Panc1 (cell line): ENCODE data around the gene LTB4R2. TPM values are rescaled to one million over a fixed set of nuclear protein-coding genes. Genes with fewer than 3 reads are reported as not detected.

Experiments
- ATAC-seq: fragments of 200-7000 bp; cut with Tn5 transposase; 2 replicates; pipeline ENCODE4 v1.9.1; 2020; ENCODE audit warnings: mild to moderate bottlenecking, moderate library complexity
- BruUV-seq: library from RNA; stranded (reverse); fragments of 400-500 nt; replicated peaks from 2 replicates; lab custom pipeline; 2021; lab: Mats Ljungman, UMichigan
- CTCF ChIA-PET: fragments of 300-600 bp; sonication (Branson Sonifier 250); formaldehyde crosslinking; loops from one replicate; lab custom pipeline; 2022; ENCODE audit warnings: antibody characterized with exemption; lab: Charles Lee
- POLR2A ChIA-PET: fragments of 300-600 bp; sonication (Branson Sonifier 250); formaldehyde crosslinking; loops from one replicate; lab custom pipeline; 2022; ENCODE audit warnings: antibody characterized with exemption; lab: Charles Lee
- DNase-seq: peaks from one replicate; pipeline ENCODE4 v3.0.0-alpha.2; 2010; ENCODE audit warnings: low read depth, low spot score
- H3K27ac ChIP-seq: 2 replicates; pipeline ENCODE4 v1.5.1; 2011; ENCODE audit warnings: mild to moderate bottlenecking, low read length, inconsistent platforms
- H3K27me3 ChIP-seq: fragments of 200-500 bp; sonication (Bioruptor generic); 2 replicates; pipeline ENCODE4 v1.6.0; 2014; ENCODE audit warnings: low read length, inconsistent platforms; ENCODE audit not compliant: control insufficient read depth, insufficient read depth
- H3K36me3 ChIP-seq: fragments of 200-500 bp; sonication (Bioruptor generic); 2 replicates; pipeline ENCODE4 v1.5.1; 2014; ENCODE audit warnings: inconsistent platforms, mild to moderate bottlenecking, low read length, moderate library complexity; ENCODE audit not compliant: control insufficient read depth, insufficient read depth
- H3K4me1 ChIP-seq: 2 replicates; pipeline ENCODE4 v1.5.1; 2011; ENCODE audit warnings: inconsistent platforms, mild to moderate bottlenecking, low read length, moderate library complexity; ENCODE audit not compliant: control insufficient read depth, insufficient read depth
- H3K4me3 ChIP-seq, 2 experiments: 2 replicates each; pipeline ENCODE4 v1.5.1; 2011 to 2012; ENCODE audit warnings: low read depth in 2 of 2, low read length in 2 of 2, mild to moderate bottlenecking in 2 of 2, inconsistent platforms in 1 of 2, moderate library complexity in 1 of 2
- H3K9me3 ChIP-seq: fragments of 200-500 bp; sonication (Bioruptor generic); 2 replicates; pipeline ENCODE4 v1.5.1; 2014; ENCODE audit warnings: low read depth, mild to moderate bottlenecking, inconsistent platforms, low read length, moderate library complexity; ENCODE audit not compliant: control insufficient read depth, insufficient read depth
- CTCF ChIP-seq: fragments of 450-650 bp; IDR thresholded peaks from 2 replicates; pipeline ENCODE4 v1.5.1; 2017; ENCODE audit warnings: mild to moderate bottlenecking
- POLR2AphosphoS5 ChIP-seq: IDR thresholded peaks from 2 replicates; pipeline ENCODE4 v1.6.1; 2012; ENCODE audit warnings: mild to moderate bottlenecking, low read depth, low read length, moderate library complexity
- REST ChIP-seq, 2 experiments: IDR thresholded peaks; 2 replicates each; pipeline ENCODE4 v1.6.1; 2011 to 2012; ENCODE audit warnings: low read depth in 2 of 2, control low read depth in 1 of 2, low read length in 1 of 2, mild to moderate bottlenecking in 1 of 2, moderate library complexity in 1 of 2; ENCODE audit not compliant: insufficient read depth in 1 of 2
- SIN3A ChIP-seq: IDR thresholded peaks from 2 replicates; pipeline ENCODE4 v1.6.1; 2012; ENCODE audit warnings: low read depth, mild to moderate bottlenecking, low read length, moderate library complexity, borderline replicate concordance; ENCODE audit not compliant: insufficient read depth
- TCF7L2 ChIP-seq: IDR thresholded peaks from 2 replicates; pipeline ENCODE4 v1.6.1; 2011; ENCODE audit warnings: mild to moderate bottlenecking, low read depth, low read length, inconsistent platforms
- in situ Hi-C: cut with HindIII; loops from 2 replicates; pipeline ENCODE4 v1.10.0; 2016; ENCODE audit warnings: low sequenced_read_pairs, low pct_unique_long_range_greater_than_20kb
- intact Hi-C: fragments of 100-400 bp; cut with micrococcal nuclease; formaldehyde crosslinking; loops from one replicate; pipeline ENCODE4 v1.10.0; 2022; ENCODE audit not compliant: unreplicated experiment
- total RNA-seq: library from RNA; stranded (reverse); gene quantifications from one replicate; pipeline ENCODE4 v1.2.1, GENCODE V29; 2021; ENCODE audit not compliant: unreplicated experiment

Gene LTB4R2
- total RNA-seq, 1 experiment from 2014 or later = 6.9 TPM

GRCh38 chr14:24267516-24267915 is 42.4 kb upstream of the LTB4R2 start:
- Histone ChIP-seq H3K36me3 (no peaks in the 10 kb centered on the region), H3K9me3 (no peaks in the 10 kb centered on the region), H3K4me3 (no peak overlapping the region), H3K4me1 (peaks cover 3% of the 10 kb centered on the region; the same call in 1 of the 2 replicates), H3K27me3 (no peaks in the 10 kb centered on the region), H3K27ac (no peak overlapping the region)
- DNase-seq (no peak), ATAC-seq (no peak)
- BruUV-seq = no TSS peak
- no peak for TF ChIP-seq SIN3A
- TF ChIP-seq REST (IDR thresholded peaks at IDR 0.05; ENCODE audit: insufficient read depth in 1 of 2, low read depth in 2 of 2, low read length in 1 of 2) = no peak
- TF ChIP-seq CTCF = no peak
- no peak for TF ChIP-seq POLR2AphosphoS5
- TF ChIP-seq TCF7L2 = no peak
- ChIA-PET CTCF (no interaction called here), POLR2A (no interaction called here)
- in situ Hi-C loops (no loop called here), intact Hi-C loops (no loop called here)

GRCh38 chr14:24268225-24268624 is 41.7 kb upstream of the LTB4R2 start:
- ChIA-PET POLR2A (no interaction called here), CTCF (no interaction called here)
- no TSS peak for BruUV-seq
- no peaks in the 10 kb centered on the region for H3K9me3 ChIP-seq
- H3K36me3 ChIP-seq = no peaks in the 10 kb centered on the region
- intact Hi-C loops (no loop called here), in situ Hi-C loops (no loop called here)
- DNase-seq (no peak), ATAC-seq (no peak)
- no peaks in the 10 kb centered on the region for H3K27me3 ChIP-seq
- no peak overlapping the region for H3K27ac ChIP-seq
- TF ChIP-seq SIN3A (no peak), REST (IDR thresholded peaks at IDR 0.05; ENCODE audit: insufficient read depth in 1 of 2, low read depth in 2 of 2, low read length in 1 of 2) (no peak), POLR2AphosphoS5 (no peak)
- H3K4me1 ChIP-seq = peaks cover 3% of the 10 kb centered on the region; the same call in 1 of the 2 replicates
- H3K4me3 ChIP-seq = no peak overlapping the region
